Ovary (tissue), 9 donors: ENCODE results near the gene ALPK3. TPM values are rescaled to one million over a fixed set of nuclear protein-coding genes. Genes with fewer than 3 reads are reported as not detected.
"Not testable (repeated sequence)": the region's sequence is repeated elsewhere in the genome, so short reads cannot be mapped to it uniquely, and the experiment has no call there.

ENCODE experiments used
- DNase-seq, 5 donors: peaks; one replicate each; pipeline ENCODE4 v3.0.0-alpha.2; 2019 to 2020
- H3K27ac ChIP-seq, 2 donors: fragments of 200-600 bp; one replicate each; pipeline versions ENCODE4 v1.5.1 to v1.8.0; 2019 to 2022
- H3K27me3 ChIP-seq: fragments of 200-600 bp; one replicate; pipeline ENCODE4 v1.8.0; 2022
- H3K36me3 ChIP-seq: fragments of 200-600 bp; sonication (generic); one replicate; pipeline ENCODE4 v1.5.1; 2019
- H3K4me1 ChIP-seq: one replicate; pipeline ENCODE4 v1.8.1; 2013; ENCODE audit warnings: mild to moderate bottlenecking, moderate library complexity; ENCODE audit not compliant: insufficient read depth
- H3K4me3 ChIP-seq: fragments of 200-600 bp; sonication (generic); one replicate; pipeline ENCODE4 v1.5.1; 2017
- H3K9me3 ChIP-seq, 2 donors: fragments of 200-600 bp in 1 of 2; sonication (generic) in 1 of 2; one replicate each; pipeline versions ENCODE4 v1.5.1 to v1.8.1; 2013 to 2019; ENCODE audit warnings: mild to moderate bottlenecking in 1 of 2, moderate library complexity in 1 of 2
- EP300 ChIP-seq: sonication (generic); formaldehyde crosslinking; IDR thresholded peaks from one replicate; pipeline ENCODE4 v1.6.1; 2017; ENCODE audit warnings: antibody characterized with exemption
- POLR2A ChIP-seq: fragments of 450-650 bp; IDR thresholded peaks from one replicate; pipeline ENCODE4 v1.6.1; 2017; ENCODE audit warnings: antibody characterized with exemption, mild to moderate bottlenecking, moderate library complexity
- WGBS, 3 donors: extraction: QIAGEN DNeasy Blood & Tissue Kit in 1 of 3; methylation state at CpG; one replicate each; pipeline versions ENCODE4 v1.1.5 to v1.1.7; 2013 to 2017; 5-methylcytosine and 5-hydroxymethylcytosine counted together
- intact Hi-C, 4 donors: fragments of 100-400 bp; cut with DNase I; formaldehyde crosslinking; loops; one replicate each; pipeline versions ENCODE4 v1.11.0 to v1.15.1; 2022 to 2023
- polyA plus RNA-seq, 2 donors: library from polyadenylated mRNA; stranded (reverse); fragments of 200-250 nt in 1 of 2; fragments of 350-450 nt in 1 of 2; fragmentation: Illumina TruSeq in 1 of 2; extraction: RNeasy Lipid Tissue Mini Kit (QIAGEN cat#74804) in 1 of 2; gene quantifications; one replicate each; pipeline ENCODE4 v1.2.3, GENCODE V29; 2013 to 2014
- total RNA-seq, 7 donors: library from RNA; depleted of rRNA in 2 of 7; stranded (reverse); fragments of >200 nt in 2 of 7; fragmentation: NEBNext Ultra II Directional in 3 of 7; extraction: Animal tissue kit (Norgen Biotek cat#: 25700) in 3 of 7; gene quantifications; one replicate each; pipeline versions ENCODE4 v1.1.0 to v1.2.4, GENCODE V29; 2016 to 2023
- TF ChIP-seq, protein P1 (sequence below), 3 donors: fragments of 450-650 bp in 2 of 3; fragments of 200-600 bp in 1 of 3; IDR thresholded peaks; one replicate each; pipeline versions ENCODE4 v1.5.1 to v1.8.0; 2016 to 2022; ENCODE audit warnings: antibody characterized with exemption in 3 of 3, mild to moderate bottlenecking in 1 of 3
- donor health status: DM: no; HTN: no; CAD: no; lungs with moderate emphysema.
- donor health status: DM: no; HTN: no; CAD: no.
- donor health status: Bipolar disorder and iron deficiency.
- donor health status: DM: yes; HTN: yes; CAD: no.
- donor health status: DM: no; HTN: no; CAD: no.
- donor health status: DM: yes; HTN: yes; CAD: no.

The ALPK3 gene
- total and polyA plus RNA-seq, 9 donors: 0.48 to 2.8 (median 1.0) TPM

DNA sequence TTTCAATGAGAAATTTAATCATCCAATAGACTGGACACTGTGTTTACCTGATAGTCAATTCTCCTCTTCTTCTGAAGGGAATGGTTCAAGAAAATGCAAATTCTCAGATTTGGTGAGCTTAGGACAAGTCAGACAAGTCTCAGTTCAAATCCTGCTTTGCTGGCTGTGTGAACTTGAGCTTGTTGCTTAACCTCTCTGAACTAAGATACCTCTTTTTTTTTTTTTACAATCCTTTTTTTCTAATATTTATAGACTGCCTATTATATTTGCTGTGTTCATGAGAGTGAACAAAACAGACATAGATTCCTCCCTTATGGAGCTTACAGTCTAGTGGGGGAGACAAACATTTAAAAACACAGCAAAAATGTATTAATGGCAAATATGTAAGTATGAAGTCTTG is 59.1 kb downstream of the ALPK3 start:
- peaks cover 1% of the 10 kb centered on the region for H3K4me1 ChIP-seq
- no peak overlapping the region for H3K4me3 ChIP-seq
- no peak for TF ChIP-seq EP300
- TF ChIP-seq, protein P1, sequence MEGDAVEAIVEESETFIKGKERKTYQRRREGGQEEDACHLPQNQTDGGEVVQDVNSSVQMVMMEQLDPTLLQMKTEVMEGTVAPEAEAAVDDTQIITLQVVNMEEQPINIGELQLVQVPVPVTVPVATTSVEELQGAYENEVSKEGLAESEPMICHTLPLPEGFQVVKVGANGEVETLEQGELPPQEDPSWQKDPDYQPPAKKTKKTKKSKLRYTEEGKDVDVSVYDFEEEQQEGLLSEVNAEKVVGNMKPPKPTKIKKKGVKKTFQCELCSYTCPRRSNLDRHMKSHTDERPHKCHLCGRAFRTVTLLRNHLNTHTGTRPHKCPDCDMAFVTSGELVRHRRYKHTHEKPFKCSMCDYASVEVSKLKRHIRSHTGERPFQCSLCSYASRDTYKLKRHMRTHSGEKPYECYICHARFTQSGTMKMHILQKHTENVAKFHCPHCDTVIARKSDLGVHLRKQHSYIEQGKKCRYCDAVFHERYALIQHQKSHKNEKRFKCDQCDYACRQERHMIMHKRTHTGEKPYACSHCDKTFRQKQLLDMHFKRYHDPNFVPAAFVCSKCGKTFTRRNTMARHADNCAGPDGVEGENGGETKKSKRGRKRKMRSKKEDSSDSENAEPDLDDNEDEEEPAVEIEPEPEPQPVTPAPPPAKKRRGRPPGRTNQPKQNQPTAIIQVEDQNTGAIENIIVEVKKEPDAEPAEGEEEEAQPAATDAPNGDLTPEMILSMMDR (IDR thresholded peaks at IDR 0.05): no peak
- TF ChIP-seq POLR2A: no peak
- no peaks in the 10 kb centered on the region for H3K36me3 ChIP-seq
- no peak overlapping the region for H3K27ac ChIP-seq
- no peaks in the 10 kb centered on the region for H3K27me3 ChIP-seq
- DNase-seq: no peak
- H3K9me3 ChIP-seq: no peaks in the 10 kb centered on the region
- intact Hi-C loops: no loop called here

GRCh38 chr15:84877701-84878100 is 60.5 kb downstream of the ALPK3 start:
- intact Hi-C loops, H3K27me3 ChIP-seq: not testable (repeated sequence)

DNA sequence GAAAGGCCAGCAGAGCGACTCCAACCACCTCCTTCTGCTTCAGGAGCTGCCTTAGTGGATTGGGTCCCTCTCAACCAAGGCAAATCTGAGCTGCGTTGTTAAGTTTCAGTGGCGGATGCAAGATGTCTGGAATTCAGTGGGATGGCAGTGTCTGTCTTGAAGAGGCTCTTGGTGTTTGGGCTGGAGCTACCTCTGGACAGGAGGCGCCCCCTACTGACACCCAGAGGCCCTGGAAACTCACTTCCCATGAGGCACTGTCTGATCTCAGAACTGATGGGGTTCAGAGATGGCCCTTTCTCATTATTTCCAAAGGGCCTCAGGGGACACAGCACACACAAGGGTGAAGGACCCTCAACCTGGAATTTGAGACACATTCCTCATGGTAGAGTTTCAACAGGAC is 61.3 kb downstream of the ALPK3 start:
- no peak overlapping the region for H3K27ac ChIP-seq

More at GRCh38 chr15:84877701-84878100, 60.5 kb downstream of the ALPK3 start:
- H3K4me1 ChIP-seq, H3K36me3 ChIP-seq, H3K9me3 ChIP-seq, H3K4me3 ChIP-seq, H3K27ac ChIP-seq: not testable (repeated sequence)
- DNase-seq: peak in 1 of 5 donors; percentile 4
- 93 to 95% (median 94%) methylated on average over 3 of the region's 3 CpGs for WGBS, 3 donors

DNA sequence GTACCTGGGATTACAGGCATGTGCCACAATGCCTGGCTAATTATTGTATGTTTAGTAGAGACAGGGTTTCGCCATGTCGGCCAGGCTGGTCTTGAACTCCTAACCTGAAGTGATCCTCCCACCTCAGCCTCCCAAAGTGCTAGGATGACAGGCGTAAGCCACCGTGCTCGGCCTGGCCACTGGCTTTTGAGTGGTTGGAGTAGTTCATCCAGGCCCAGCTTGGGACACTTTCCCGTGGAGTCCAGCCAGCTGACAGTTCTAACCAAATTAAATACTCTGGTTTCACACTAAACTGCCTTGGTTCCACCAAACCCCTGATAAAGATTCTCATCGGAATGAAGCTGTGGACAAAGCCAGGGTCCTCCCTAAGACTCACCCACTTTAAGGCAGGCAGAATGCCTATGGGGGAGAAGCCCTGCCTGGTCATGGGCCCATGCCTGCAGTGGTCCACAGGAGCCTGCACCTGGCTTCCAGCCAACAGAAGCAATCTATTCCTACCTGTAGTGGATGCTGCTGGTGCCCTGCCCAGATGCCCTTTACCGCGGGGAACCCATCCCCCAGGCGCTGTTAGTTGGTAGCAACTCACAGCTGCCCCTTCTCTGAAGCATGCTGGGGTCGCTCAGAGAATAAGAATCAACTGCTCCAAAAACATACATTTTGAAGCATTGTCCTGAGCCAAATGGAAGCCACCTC is 62.1 kb downstream of the ALPK3 start:
- Histone ChIP-seq H3K4me3 (no peak overlapping the region), H3K4me1 (peaks cover 1% of the 10 kb centered on the region), H3K36me3 (no peaks in the 10 kb centered on the region), H3K27ac (no peak overlapping the region), H3K27me3 (no peaks in the 10 kb centered on the region), H3K9me3 (no peaks in the 10 kb centered on the region)
- TF ChIP-seq EP300: no peak
- TF ChIP-seq, protein P1 (IDR thresholded peaks at IDR 0.05): no peak
- TF ChIP-seq POLR2A: no peak
- WGBS, 3 donors: 86 to 91% (median 87%) methylated on average over 11 of the region's 11 CpGs
- intact Hi-C loops: no loop called here
- DNase-seq: peak in 1 of 5 donors; percentile 19

More for the DNA sequence above, 61.3 kb downstream of the ALPK3 start:
- Histone ChIP-seq H3K4me1 (peaks cover 1% of the 10 kb centered on the region), H3K27me3 (no peaks in the 10 kb centered on the region), H3K4me3 (no peak overlapping the region), H3K36me3 (no peaks in the 10 kb centered on the region), H3K9me3 (no peaks in the 10 kb centered on the region)
- intact Hi-C loops: no loop called here
- peak; percentile 56 to 82 (median 75) for DNase-seq
- WGBS, 3 donors: 45 to 55% (median 45%) methylated on average over 4 of the region's 4 CpGs
- no peak for TF ChIP-seq POLR2A
- TF ChIP-seq, protein P1 (IDR thresholded peaks at IDR 0.05): peak; percentile 34 to 49 (median 48)

- Histone ChIP-seq H3K27ac (no peak overlapping the region), H3K4me3 (no peak overlapping the region), H3K27me3 (no peaks in the 10 kb centered on the region), H3K4me1 (no peaks in the 10 kb centered on the region), H3K9me3 (no peaks in the 10 kb centered on the region), H3K36me3 (no peaks in the 10 kb centered on the region)
- no peak for DNase-seq
- intact Hi-C loops: no loop called here
- whole genome bisulfite sequencing, 3 donors: 73 to 92% (median 82%) methylated on average over 3 of the region's 3 CpGs
- TF ChIP-seq, protein P1 (IDR thresholded peaks at IDR 0.05): no peak
- no peak for TF ChIP-seq EP300
- TF ChIP-seq POLR2A: no peak
Observed at GRCh38 chr15:84880007-84880406, 62.9 kb downstream of the ALPK3 start.
